OCI-LY3 (cell line): ENCODE measurements around the gene AKT1S1.

Source experiments
- CTCF ChIP-seq: fragments of 200-600, 300-600 bp; sonication (generic); IDR thresholded peaks from 2 replicates; pipeline ENCODE4 v1.5.1; 2014; ENCODE audit warnings: antibody characterized with exemption, low read length, low read depth
- EZH2phosphoT487 ChIP-seq: fragments of 200-600 bp; shearing (Covaris generic); IDR thresholded peaks from 2 replicates; pipeline ENCODE4 v1.6.1; 2018; ENCODE audit warnings: antibody characterized with exemption, mixed run types, low read depth

DNA sequence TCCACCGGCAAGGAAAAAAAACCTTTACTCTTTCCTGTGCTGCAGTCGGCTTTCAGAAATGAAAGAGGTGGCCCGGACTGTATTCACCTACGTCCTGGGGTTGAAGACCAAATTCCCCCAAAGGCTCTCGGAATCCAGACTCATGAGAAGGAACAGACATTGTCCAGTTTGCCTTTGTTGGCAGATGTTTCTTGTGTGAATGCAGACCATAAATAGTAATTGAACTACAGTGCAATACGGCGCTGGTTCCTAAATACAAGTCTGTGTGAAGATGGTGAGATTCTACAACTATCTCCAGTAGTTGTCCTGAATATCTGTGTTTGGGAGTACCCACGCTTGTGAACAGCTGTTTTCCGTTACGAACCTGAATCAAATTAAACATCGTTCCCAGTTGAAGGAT is 37.4 kb downstream of the AKT1S1 start:
- TF ChIP-seq CTCF (no peak), EZH2phosphoT487 (no peak)
